Thoracic aorta (tissue), 2 donors: Measurements from ENCODE around the gene NLRP14. TPM values are rescaled to one million over a fixed set of nuclear protein-coding genes. Genes with fewer than 3 reads are reported as not detected.

Source experiments
- ATAC-seq: fragments of 150-250 bp; one replicate; pipeline ENCODE4 v1.8.0; 2017; ENCODE audit warnings: low read depth; ENCODE audit not compliant: insufficient number of reproducible peaks, low FRiP score
- DNase-seq: peaks from one replicate; pipeline ENCODE4 v3.0.0-alpha.2; 2020; ENCODE audit warnings: low spot score
- H3K27ac ChIP-seq, 2 donors: fragments of 200-600 bp; sonication (generic); 1 replicate in 1 of 2; 2 replicates in 1 of 2; pipeline ENCODE4 v1.5.1; 2016; ENCODE audit warnings: mild to moderate bottlenecking in 2 of 2, moderate library complexity in 2 of 2
- H3K27me3 ChIP-seq: fragments of 200-600 bp; sonication (generic); replicated peaks from 2 replicates; pipeline ENCODE4 v1.6.0; 2016; ENCODE audit warnings: mild to moderate bottlenecking; ENCODE audit not compliant: insufficient read depth
- H3K36me3 ChIP-seq: fragments of 200-600 bp; sonication (generic); one replicate; pipeline ENCODE4 v1.5.1; 2016
- H3K4me1 ChIP-seq, 2 donors: fragments of 200-600 bp; sonication (generic); 1 replicate in 1 of 2; 2 replicates in 1 of 2; pipeline versions ENCODE4 v1.5.1 to v1.6.0; 2016; ENCODE audit warnings: low read depth in 2 of 2, mild to moderate bottlenecking in 1 of 2; ENCODE audit not compliant: control insufficient read depth in 1 of 2
- H3K4me3 ChIP-seq: fragments of 200-600 bp; sonication (generic); 2 replicates; pipeline ENCODE4 v1.5.1; 2016; ENCODE audit warnings: mild to moderate bottlenecking
- H3K9me3 ChIP-seq: fragments of 200-600 bp; sonication (generic); 2 replicates; pipeline ENCODE4 v1.5.1; 2016
- CTCF ChIP-seq: fragments of 200-600 bp; sonication (generic); IDR thresholded peaks from one replicate; pipeline ENCODE4 v1.5.1; 2019; ENCODE audit warnings: antibody characterized with exemption
- total RNA-seq, 2 donors: library from RNA; depleted of rRNA; stranded (reverse); fragments of >200 nt; gene quantifications; one replicate each; pipeline versions ENCODE4 v1.1.0 to v1.2.3, GENCODE V29; 2016

Gene NLRP14
- total RNA-seq = not detected

GRCh38 chr11:7020183-7020917 lies at the start of gene NLRP14, which contains the start of gene ZNF214:
Gene NLRP14 (plus strand): TSS chr11:7020479. CDS start chr11:7038587, 18,108 bp downstream.
Gene ZNF214 (minus strand): TSS chr11:7020346. CDS start chr11:7002835, 17,511 bp downstream.
- Histone ChIP-seq H3K27ac (peak within 1 kb of the TSS; percentile 57 to 68), H3K4me3 (peak within 1 kb of the TSS; percentile 69), H3K4me1 (peaks cover 0 to 16% of the 10 kb centered on the region in 2 donors), H3K27me3 (no peaks in the 10 kb centered on the region), H3K36me3 (no peaks in the 10 kb centered on the region), H3K9me3 (no peaks in the 10 kb centered on the region)
- DNase-seq (peak; percentile 83), ATAC-seq (peak; percentile 94)
- TF ChIP-seq CTCF = no peak

- no peak for TF ChIP-seq CTCF
- no peak for ATAC-seq
- Histone ChIP-seq H3K4me1 (no peaks in the 10 kb centered on the region), H3K27me3 (no peaks in the 10 kb centered on the region), H3K27ac (no peak overlapping the region), H3K36me3 (no peaks in the 10 kb centered on the region), H3K9me3 (no peaks in the 10 kb centered on the region), H3K4me3 (no peak overlapping the region)
- no peak for DNase-seq
These were observed 40.9 kb upstream of the NLRP14 start for GRCh38 chr11:6979365-6979764.

- Histone ChIP-seq H3K4me3 (no peak overlapping the region), H3K27ac (no peak overlapping the region), H3K36me3 (no peaks in the 10 kb centered on the region), H3K4me1 (peaks cover 0 to 3% of the 10 kb centered on the region in 2 donors), H3K27me3 (no peaks in the 10 kb centered on the region), H3K9me3 (no peaks in the 10 kb centered on the region)
- ATAC-seq = no peak
- no peak for DNase-seq
- no peak for TF ChIP-seq CTCF
These were observed 33.8 kb upstream of the NLRP14 start for GRCh38 chr11:6986487-6986886.

GRCh38 chr11:6988506-6988905 lies 31.8 kb upstream of the NLRP14 start:
- TF ChIP-seq CTCF = no peak
- Histone ChIP-seq H3K4me3 (no peak overlapping the region), H3K9me3 (no peaks in the 10 kb centered on the region), H3K27me3 (no peaks in the 10 kb centered on the region), H3K36me3 (no peaks in the 10 kb centered on the region), H3K27ac (no peak overlapping the region), H3K4me1 (peaks cover 5 to 20% of the 10 kb centered on the region in 2 donors)
- DNase-seq = no peak
- ATAC-seq = no peak

- Histone ChIP-seq H3K4me1 (peaks cover 5 to 20% of the 10 kb centered on the region in 2 donors), H3K9me3 (no peaks in the 10 kb centered on the region), H3K36me3 (no peaks in the 10 kb centered on the region), H3K4me3 (no peak overlapping the region), H3K27ac (no peak overlapping the region), H3K27me3 (no peaks in the 10 kb centered on the region)
- DNase-seq (no peak), ATAC-seq (no peak)
- no peak for TF ChIP-seq CTCF
These were observed 29.1 kb upstream of the NLRP14 start for GRCh38 chr11:6991227-6991626.
